Thyroid gland (tissue), 4 donors: ENCODE results near the gene PTDSS2.

ENCODE experiments used
- CTCF ChIP-seq, 6 experiments: fragments of 200-600 bp in 3 of 6; fragments of 450-650 bp in 3 of 6; sonication (generic) in 3 of 6; IDR thresholded peaks; one replicate each; pipeline ENCODE4 v1.5.1; 2016 to 2019; ENCODE audit warnings: antibody characterized with exemption in 6 of 6, mild to moderate bottlenecking in 2 of 6, inconsistent platforms in 1 of 6, moderate library complexity in 1 of 6
- POLR2A ChIP-seq, 2 donors: fragments of 450-650 bp; IDR thresholded peaks; one replicate each; pipeline ENCODE4 v1.6.1; 2017; ENCODE audit warnings: antibody characterized with exemption in 2 of 2, mild to moderate bottlenecking in 2 of 2, moderate library complexity in 1 of 2

DNA sequence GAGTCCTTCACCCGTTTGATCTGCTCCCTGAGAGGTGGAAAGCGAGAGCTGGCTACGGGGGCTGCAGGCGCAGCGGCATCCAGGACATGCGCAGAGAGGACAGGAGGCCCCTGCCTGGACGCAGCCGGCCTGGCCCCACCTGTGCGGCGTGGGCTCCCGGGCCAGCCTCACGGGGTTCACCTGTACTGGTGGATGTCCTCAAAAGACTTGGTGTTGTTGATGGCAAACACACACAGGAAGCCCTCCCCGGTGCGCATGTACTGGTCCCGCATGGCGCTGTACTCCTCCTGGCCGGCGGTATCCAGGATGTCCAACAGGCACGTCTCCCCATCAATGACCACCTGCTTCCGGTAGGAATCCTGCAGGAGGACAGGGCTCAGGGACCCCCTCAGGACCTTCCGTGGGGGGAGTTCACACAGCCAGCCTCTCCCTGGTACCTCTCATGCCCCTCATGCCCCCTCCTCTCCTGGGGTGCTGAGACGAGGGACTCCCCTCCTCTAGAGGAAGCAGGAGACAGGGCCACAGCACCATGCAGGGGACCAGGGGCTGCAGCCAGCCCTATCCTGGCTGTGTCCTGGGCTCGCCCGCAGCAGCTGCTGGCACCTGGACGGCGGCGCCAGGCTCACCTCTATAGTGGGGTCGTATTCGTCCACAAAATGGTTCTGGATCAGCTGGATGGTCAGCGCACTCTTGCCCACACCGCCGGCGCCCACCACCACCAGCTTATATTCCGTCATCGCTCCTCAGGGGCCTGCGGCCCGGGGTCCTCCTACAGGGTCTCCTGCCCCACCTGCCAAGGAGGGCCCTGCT, 83.7 kb downstream of the PTDSS2 start:
- TF ChIP-seq CTCF (IDR thresholded peaks at IDR 0.05) (no peak), POLR2A (IDR thresholded peaks at IDR 0.05) (no peak)
